GM18858 (cell line): ENCODE measurements around the gene RELA.

Experiments used
- ATAC-seq: cut with Tn5 transposase; IDR thresholded peaks from one replicate; pipeline ENCODE4 v1.9.1; 2021; ENCODE audit not compliant: unreplicated experiment

Gene RELA

GRCh38 chr11:65615229-65615949 lies 47.3 kb downstream of the RELA start, which contains the start of gene PCNX3:
Gene PCNX3, plus strand, starts transcription at chr11:65615776. Its CDS starts 536 bp downstream, at chr11:65616312.
- peak; percentile 69 for ATAC-seq

GRCh38 chr11:65613091-65613928 lies 49.4 kb downstream of the RELA start:
- no peak for ATAC-seq

GRCh38 chr11:65612691-65613090 lies 50.0 kb downstream of the RELA start:
- no peak for ATAC-seq

GRCh38 chr11:65611758-65612603 lies 50.7 kb downstream of the RELA start:
- ATAC-seq: no peak

GRCh38 chr11:65611028-65611757 lies 51.5 kb downstream of the RELA start:
- no peak for ATAC-seq

- ATAC-seq: no peak
Observed at GRCh38 chr11:65610404-65610803, 52.3 kb downstream of the RELA start.

GRCh38 chr11:65609665-65610064 lies 53.1 kb downstream of the RELA start:
- ATAC-seq: no peak

GRCh38 chr11:65609229-65609628 lies 53.5 kb downstream of the RELA start:
- ATAC-seq: no peak

- no peak for ATAC-seq
Observed at GRCh38 chr11:65607614-65608426, 54.9 kb downstream of the RELA start.

GRCh38 chr11:65606876-65607613 lies 55.7 kb downstream of the RELA start:
- no peak for ATAC-seq

- no peak for ATAC-seq
Observed at GRCh38 chr11:65604258-65604657, 58.5 kb downstream of the RELA start.
